Colonic mucosa (tissue), 4 donors: Measurements from ENCODE around the gene CSTF2T. TPM values are rescaled to one million over a fixed set of nuclear protein-coding genes. Genes with fewer than 3 reads are reported as not detected.

Source experiments
- DNase-seq: peaks from one replicate; pipeline ENCODE4 v3.0.0-alpha.2; 2020
- H3K27ac ChIP-seq: fragments of 200-600 bp; one replicate; pipeline ENCODE4 v1.8.0; 2021
- H3K27me3 ChIP-seq: fragments of 200-600 bp; one replicate; pipeline ENCODE4 v1.8.0; 2021
- H3K36me3 ChIP-seq: fragments of 200-600 bp; one replicate; pipeline ENCODE4 v1.8.0; 2021
- H3K4me1 ChIP-seq: fragments of 200-600 bp; one replicate; pipeline ENCODE4 v1.8.0; 2021; ENCODE audit warnings: mild to moderate bottlenecking
- H3K4me3 ChIP-seq: fragments of 200-600 bp; one replicate; pipeline ENCODE4 v1.8.0; 2021
- H3K9ac ChIP-seq, 2 donors: one replicate each; pipeline ENCODE4 v1.7.0; 2013; ENCODE audit warnings: control low read depth in 2 of 2, low read depth in 2 of 2, low read length in 2 of 2
- H3K9me3 ChIP-seq: fragments of 200-600 bp; one replicate; pipeline ENCODE4 v1.8.0; 2021
- intact Hi-C: fragments of 100-400 bp; cut with DNase I; formaldehyde crosslinking; loops from one replicate; pipeline ENCODE4 v1.14.1; 2022
- total RNA-seq, 2 donors: library from RNA; stranded (reverse); fragmentation: NEBNext Ultra II Directional in 1 of 2; extraction: Animal tissue kit (Norgen Biotek cat#: 25700) in 1 of 2; gene quantifications; one replicate each; pipeline ENCODE4 v1.2.1, GENCODE V29; 2021
- TF ChIP-seq, protein P1 (sequence below): fragments of 200-600 bp; IDR thresholded peaks from one replicate; pipeline ENCODE4 v1.8.0; 2022; ENCODE audit warnings: antibody characterized with exemption, mild to moderate bottlenecking
- donor health status: healthy.
- donor health status: DM: no; HTN: no; CAD: no.
- donor health status: DM: no; HTN: no; CAD: no.

CSTF2T gene
- total RNA-seq, 2 donors from 2014 or later: 14.5 to 21.1 TPM

GRCh38 chr10:51743146-51743545 lies 43.8 kb upstream of the CSTF2T start:
- TF ChIP-seq, protein P1, sequence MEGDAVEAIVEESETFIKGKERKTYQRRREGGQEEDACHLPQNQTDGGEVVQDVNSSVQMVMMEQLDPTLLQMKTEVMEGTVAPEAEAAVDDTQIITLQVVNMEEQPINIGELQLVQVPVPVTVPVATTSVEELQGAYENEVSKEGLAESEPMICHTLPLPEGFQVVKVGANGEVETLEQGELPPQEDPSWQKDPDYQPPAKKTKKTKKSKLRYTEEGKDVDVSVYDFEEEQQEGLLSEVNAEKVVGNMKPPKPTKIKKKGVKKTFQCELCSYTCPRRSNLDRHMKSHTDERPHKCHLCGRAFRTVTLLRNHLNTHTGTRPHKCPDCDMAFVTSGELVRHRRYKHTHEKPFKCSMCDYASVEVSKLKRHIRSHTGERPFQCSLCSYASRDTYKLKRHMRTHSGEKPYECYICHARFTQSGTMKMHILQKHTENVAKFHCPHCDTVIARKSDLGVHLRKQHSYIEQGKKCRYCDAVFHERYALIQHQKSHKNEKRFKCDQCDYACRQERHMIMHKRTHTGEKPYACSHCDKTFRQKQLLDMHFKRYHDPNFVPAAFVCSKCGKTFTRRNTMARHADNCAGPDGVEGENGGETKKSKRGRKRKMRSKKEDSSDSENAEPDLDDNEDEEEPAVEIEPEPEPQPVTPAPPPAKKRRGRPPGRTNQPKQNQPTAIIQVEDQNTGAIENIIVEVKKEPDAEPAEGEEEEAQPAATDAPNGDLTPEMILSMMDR: no peak
- no peak overlapping the region for H3K9ac ChIP-seq
- no peaks in the 10 kb centered on the region for H3K27me3 ChIP-seq
- H3K27ac ChIP-seq: no peak overlapping the region
- no peak for DNase-seq
- no peaks in the 10 kb centered on the region for H3K9me3 ChIP-seq
- no peak overlapping the region for H3K4me3 ChIP-seq
- intact Hi-C loops: no loop called here
- no peaks in the 10 kb centered on the region for H3K36me3 ChIP-seq
- H3K4me1 ChIP-seq: no peaks in the 10 kb centered on the region

- no peak for DNase-seq
- intact Hi-C loops: no loop called here
- no peak overlapping the region for H3K27ac ChIP-seq
- no peak overlapping the region for H3K4me3 ChIP-seq
- TF ChIP-seq, protein P1: no peak
- no peaks in the 10 kb centered on the region for H3K9me3 ChIP-seq
- no peaks in the 10 kb centered on the region for H3K27me3 ChIP-seq
- no peaks in the 10 kb centered on the region for H3K36me3 ChIP-seq
- no peaks in the 10 kb centered on the region for H3K4me1 ChIP-seq
- no peak overlapping the region for H3K9ac ChIP-seq
Observed at GRCh38 chr10:51733057-51733456, 33.7 kb upstream of the CSTF2T start.

DNA sequence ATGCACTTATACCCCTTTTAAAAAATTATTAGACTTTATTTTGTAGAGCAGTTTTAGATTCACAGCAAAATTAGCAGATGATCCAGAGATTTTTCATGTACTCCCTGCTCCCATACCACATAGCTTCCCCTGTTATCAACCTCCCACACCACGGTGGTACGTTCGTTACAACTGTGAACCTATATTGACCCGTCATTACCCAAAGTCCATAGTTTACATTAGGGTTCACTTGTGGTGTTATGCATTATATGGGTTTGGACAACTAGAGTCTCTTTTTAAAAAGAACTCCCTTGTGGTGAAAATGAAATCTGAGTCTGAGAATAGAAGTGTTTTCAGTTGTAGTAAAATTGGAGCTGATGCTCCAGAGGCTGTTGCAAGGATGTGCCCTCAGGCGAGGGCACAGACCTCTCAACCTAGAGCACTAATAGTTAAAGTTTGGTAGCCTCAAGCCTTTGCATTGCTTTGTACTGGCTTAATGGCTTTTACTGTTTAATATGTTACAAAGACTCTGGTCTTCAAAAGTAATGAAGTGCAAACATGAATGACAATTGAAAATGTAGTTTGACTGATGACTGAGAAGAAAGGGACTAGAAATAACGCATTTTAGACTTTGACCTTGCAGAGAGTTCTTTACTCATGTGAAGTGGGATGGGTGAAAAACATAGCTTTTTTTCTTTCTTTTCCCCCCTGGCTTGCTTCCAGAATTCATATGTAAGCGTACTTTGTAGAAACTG lies 30.6 kb upstream of the CSTF2T start:
- Histone ChIP-seq H3K9me3 (no peaks in the 10 kb centered on the region), H3K27me3 (no peaks in the 10 kb centered on the region), H3K4me1 (no peaks in the 10 kb centered on the region), H3K36me3 (no peaks in the 10 kb centered on the region), H3K4me3 (no peak overlapping the region), H3K27ac (no peak overlapping the region), H3K9ac (no peak overlapping the region)
- DNase-seq: no peak
- TF ChIP-seq, protein P1: no peak
- intact Hi-C loops: no loop called here

GRCh38 chr10:51724038-51724437 lies 24.6 kb upstream of the CSTF2T start:
- intact Hi-C loops: no loop called here
- TF ChIP-seq, protein P1: no peak
- Histone ChIP-seq H3K4me1 (no peaks in the 10 kb centered on the region), H3K27ac (no peak overlapping the region), H3K9ac (no peak overlapping the region), H3K9me3 (no peaks in the 10 kb centered on the region), H3K4me3 (no peak overlapping the region), H3K36me3 (no peaks in the 10 kb centered on the region), H3K27me3 (no peaks in the 10 kb centered on the region)
- DNase-seq: no peak

DNA sequence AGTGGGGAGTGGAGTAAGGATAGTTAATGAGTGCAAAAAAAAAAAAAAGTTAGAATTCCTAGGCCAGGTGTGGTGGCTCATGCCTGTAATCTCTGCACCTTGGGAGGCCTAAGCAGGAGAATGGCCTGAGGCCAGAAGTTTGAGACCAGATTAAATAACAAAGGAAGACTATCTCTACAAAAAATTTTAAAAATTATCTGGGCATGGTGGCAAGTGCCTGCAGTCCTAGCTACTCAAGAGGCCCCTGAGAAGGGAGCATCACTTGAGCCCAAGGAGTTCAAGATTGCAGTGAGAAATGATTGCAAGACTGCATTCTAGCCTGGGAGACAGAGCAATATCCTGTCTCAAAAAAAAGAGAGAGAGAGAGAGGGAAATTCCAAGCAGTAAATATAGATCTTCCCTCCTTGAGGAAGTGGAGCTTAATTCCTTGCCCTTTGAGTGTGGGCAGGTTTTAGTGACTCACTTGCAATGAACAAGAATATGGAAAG lies 19.5 kb upstream of the CSTF2T start:
- H3K4me3 ChIP-seq: no peak overlapping the region
- peak overlapping the region; percentile 29 for H3K27ac ChIP-seq
- intact Hi-C loops: no loop called here
- no peaks in the 10 kb centered on the region for H3K9me3 ChIP-seq
- no peak overlapping the region for H3K9ac ChIP-seq
- TF ChIP-seq, protein P1: no peak
- no peaks in the 10 kb centered on the region for H3K4me1 ChIP-seq
- H3K36me3 ChIP-seq: no peaks in the 10 kb centered on the region
- H3K27me3 ChIP-seq: no peaks in the 10 kb centered on the region
- no peak for DNase-seq
